ENCODE data around the gene CEP55. TPM values are rescaled to one million over a fixed set of nuclear protein-coding genes. Genes with fewer than 3 reads are reported as not detected.
A peak's percentile ranks its signal among the peaks of the same experiment; 100 is the strongest.
"Not testable (repeated sequence)": the region's sequence is repeated elsewhere in the genome, so short reads cannot be mapped to it uniquely, and the experiment has no call there.

Gene CEP55
- total RNA-seq, 2 donors from 2014 or later, result 0.27 to 0.63 TPM

GRCh38 chr10:93503075-93503474 is 6.7 kb downstream of the CEP55 start:
- H3K4me3 Mint-ChIP-seq, result peak overlapping the region; percentile 80
- DNase-seq (no peak), ATAC-seq (peak; percentile 40)
- peaks cover 23% of the 10 kb centered on the region for H3K4me1 Mint-ChIP-seq
- peak overlapping the region; percentile 70 for H3K27ac Mint-ChIP-seq
- H3K9me3 ChIP-seq (ENCODE audit: control insufficient read depth, low read length, poor library complexity, severe bottlenecking), result no peaks in the 10 kb centered on the region
- no peaks in the 10 kb centered on the region for H3K36me3 Mint-ChIP-seq (ENCODE audit: low read depth)
- no peaks in the 10 kb centered on the region for H3K27me3 Mint-ChIP-seq

GRCh38 chr10:93505075-93505474 is 8.7 kb downstream of the CEP55 start:
- Mint-ChIP-seq H3K4me3 (peak overlapping the region; percentile 33), H3K4me1 (peaks cover 17% of the 10 kb centered on the region), H3K27ac (no peak overlapping the region), H3K36me3 (ENCODE audit: low read depth) (no peaks in the 10 kb centered on the region), H3K27me3 (no peaks in the 10 kb centered on the region)
- ATAC-seq (no peak), DNase-seq (no peak)
- no peaks in the 10 kb centered on the region for H3K9me3 ChIP-seq (ENCODE audit: control insufficient read depth, low read length, poor library complexity, severe bottlenecking)

- peaks cover 9% of the 10 kb centered on the region for H3K4me1 Mint-ChIP-seq
These were observed 13.4 kb downstream of the CEP55 start for GRCh38 chr10:93509816-93510215.

GRCh38 chr10:93512565-93512964 is 16.2 kb downstream of the CEP55 start:
- peaks cover 2% of the 10 kb centered on the region for H3K36me3 Mint-ChIP-seq (ENCODE audit: low read depth)
- H3K9me3 ChIP-seq (ENCODE audit: control insufficient read depth, low read length, poor library complexity, severe bottlenecking), result no peaks in the 10 kb centered on the region
- peaks cover 4% of the 10 kb centered on the region for H3K27me3 Mint-ChIP-seq
- ATAC-seq (no peak), DNase-seq (no peak)
- H3K27ac Mint-ChIP-seq, result no peak overlapping the region
- H3K4me1 Mint-ChIP-seq, result peaks cover 12% of the 10 kb centered on the region
- no peak overlapping the region for H3K4me3 Mint-ChIP-seq

More at GRCh38 chr10:93509816-93510215, 13.4 kb downstream of the CEP55 start:
- no peaks in the 10 kb centered on the region for H3K36me3 Mint-ChIP-seq (ENCODE audit: low read depth)
- ATAC-seq (no peak), DNase-seq (no peak)
- no peak overlapping the region for H3K27ac Mint-ChIP-seq
- no peaks in the 10 kb centered on the region for H3K9me3 ChIP-seq (ENCODE audit: control insufficient read depth, low read length, poor library complexity, severe bottlenecking)
- H3K27me3 Mint-ChIP-seq, result peaks cover 4% of the 10 kb centered on the region
- peak overlapping the region; percentile 41 for H3K4me3 Mint-ChIP-seq

- H3K9me3 ChIP-seq (ENCODE audit: control insufficient read depth, low read length, poor library complexity, severe bottlenecking), result no peaks in the 10 kb centered on the region
- DNase-seq (no peak), ATAC-seq (no peak)
- peaks cover 9% of the 10 kb centered on the region for H3K4me1 Mint-ChIP-seq
- H3K4me3 Mint-ChIP-seq, result no peak overlapping the region
- H3K27me3 Mint-ChIP-seq, result peaks cover 4% of the 10 kb centered on the region
- H3K36me3 Mint-ChIP-seq (ENCODE audit: low read depth), result peaks cover 2% of the 10 kb centered on the region
- H3K27ac Mint-ChIP-seq, result no peak overlapping the region
These were observed 16.7 kb downstream of the CEP55 start for GRCh38 chr10:93513091-93513490.

- H3K9me3 ChIP-seq (ENCODE audit: control insufficient read depth, low read length, poor library complexity, severe bottlenecking), result no peaks in the 10 kb centered on the region
- H3K27me3 Mint-ChIP-seq, result peaks cover 4% of the 10 kb centered on the region
- H3K27ac Mint-ChIP-seq, result no peak overlapping the region
- H3K36me3 Mint-ChIP-seq (ENCODE audit: low read depth), result peaks cover 2% of the 10 kb centered on the region
- peaks cover 6% of the 10 kb centered on the region for H3K4me1 Mint-ChIP-seq
- H3K4me3 Mint-ChIP-seq, result no peak overlapping the region
- DNase-seq (no peak), ATAC-seq (no peak)
These were observed 18.1 kb downstream of the CEP55 start for GRCh38 chr10:93514521-93514920.

- Mint-ChIP-seq H3K36me3 (ENCODE audit: low read depth) (peaks cover 2% of the 10 kb centered on the region), H3K4me1 (peaks cover 5% of the 10 kb centered on the region), H3K4me3 (no peak overlapping the region), H3K27me3 (peaks cover 3% of the 10 kb centered on the region), H3K27ac (peak overlapping the region; percentile 83)
- ATAC-seq (no peak), DNase-seq (no peak)
- no peaks in the 10 kb centered on the region for H3K9me3 ChIP-seq (ENCODE audit: control insufficient read depth, low read length, poor library complexity, severe bottlenecking)
These were observed 18.9 kb downstream of the CEP55 start for GRCh38 chr10:93515071-93516005.

GRCh38 chr10:93516006-93516380 is 19.6 kb downstream of the CEP55 start:
- H3K27me3 Mint-ChIP-seq, result no peaks in the 10 kb centered on the region
- ATAC-seq (no peak), DNase-seq (no peak)
- no peak overlapping the region for H3K4me3 Mint-ChIP-seq
- peaks cover 4% of the 10 kb centered on the region for H3K4me1 Mint-ChIP-seq
- H3K27ac Mint-ChIP-seq, result peak overlapping the region; percentile 83
- no peaks in the 10 kb centered on the region for H3K9me3 ChIP-seq (ENCODE audit: control insufficient read depth, low read length, poor library complexity, severe bottlenecking)
- peaks cover 2% of the 10 kb centered on the region for H3K36me3 Mint-ChIP-seq (ENCODE audit: low read depth)

- DNase-seq (no peak), ATAC-seq (no peak)
- Mint-ChIP-seq H3K4me3 (no peak overlapping the region), H3K27ac (no peak overlapping the region), H3K27me3 (no peaks in the 10 kb centered on the region), H3K36me3 (ENCODE audit: low read depth) (peaks cover 2% of the 10 kb centered on the region), H3K4me1 (peaks cover 4% of the 10 kb centered on the region)
- no peaks in the 10 kb centered on the region for H3K9me3 ChIP-seq (ENCODE audit: control insufficient read depth, low read length, poor library complexity, severe bottlenecking)
These were observed 22.1 kb downstream of the CEP55 start for GRCh38 chr10:93518531-93518930.

- H3K27ac Mint-ChIP-seq, result no peak overlapping the region
- DNase-seq, result no peak
- peaks cover 37% of the 10 kb centered on the region for H3K27me3 Mint-ChIP-seq
- no peak overlapping the region for H3K4me3 Mint-ChIP-seq
- peaks cover 5% of the 10 kb centered on the region for H3K36me3 Mint-ChIP-seq (ENCODE audit: low read depth)
- no peaks in the 10 kb centered on the region for H3K9me3 ChIP-seq (ENCODE audit: control insufficient read depth, low read length, poor library complexity, severe bottlenecking)
- H3K4me1 Mint-ChIP-seq, result no peaks in the 10 kb centered on the region
- no peak for ATAC-seq
These were observed 38.9 kb downstream of the CEP55 start for GRCh38 chr10:93535293-93535692.

GRCh38 chr10:93540871-93541270 is 44.5 kb downstream of the CEP55 start:
- not testable (repeated sequence) for H3K4me3 Mint-ChIP-seq, ATAC-seq, H3K4me1 Mint-ChIP-seq

GRCh38 chr10:93541402-93542357 is 45.3 kb downstream of the CEP55 start:
- Mint-ChIP-seq H3K27me3 (peaks cover 26% of the 10 kb centered on the region), H3K4me3 (no peak overlapping the region), H3K4me1 (peaks cover 5% of the 10 kb centered on the region), H3K36me3 (ENCODE audit: low read depth) (no peaks in the 10 kb centered on the region), H3K27ac (no peak overlapping the region)
- H3K9me3 ChIP-seq (ENCODE audit: control insufficient read depth, low read length, poor library complexity, severe bottlenecking), result no peaks in the 10 kb centered on the region
- ATAC-seq, result peak; percentile 45
- DNase-seq, result peak in 1 of 3 donors; percentile 8

More at GRCh38 chr10:93540871-93541270, 44.5 kb downstream of the CEP55 start:
- H3K27me3 Mint-ChIP-seq, result peaks cover 26% of the 10 kb centered on the region
- not testable (repeated sequence) for DNase-seq; H3K27ac Mint-ChIP-seq; H3K9me3 ChIP-seq (ENCODE audit: control insufficient read depth, low read length, poor library complexity, severe bottlenecking); H3K36me3 Mint-ChIP-seq (ENCODE audit: low read depth)

- H3K4me1 Mint-ChIP-seq, result peaks cover 5% of the 10 kb centered on the region
- H3K27ac Mint-ChIP-seq, result no peak overlapping the region
- no peak for ATAC-seq
- no peak overlapping the region for H3K4me3 Mint-ChIP-seq
- no peaks in the 10 kb centered on the region for H3K9me3 ChIP-seq (ENCODE audit: control insufficient read depth, low read length, poor library complexity, severe bottlenecking)
- DNase-seq, result no peak
- peaks cover 22% of the 10 kb centered on the region for H3K27me3 Mint-ChIP-seq
- no peaks in the 10 kb centered on the region for H3K36me3 Mint-ChIP-seq (ENCODE audit: low read depth)
These were observed 46.0 kb downstream of the CEP55 start for GRCh38 chr10:93542358-93542791.

Data from T-helper 17 cell (primary cell).